ENCODE measurements around the gene ALDH3B2. TPM values are rescaled to one million over a fixed set of nuclear protein-coding genes. Genes with fewer than 3 reads are reported as not detected.

Gene ALDH3B2
- total RNA-seq, 4 donors from 2014 or later = 1.2 TPM; not detected in 3

DNA sequence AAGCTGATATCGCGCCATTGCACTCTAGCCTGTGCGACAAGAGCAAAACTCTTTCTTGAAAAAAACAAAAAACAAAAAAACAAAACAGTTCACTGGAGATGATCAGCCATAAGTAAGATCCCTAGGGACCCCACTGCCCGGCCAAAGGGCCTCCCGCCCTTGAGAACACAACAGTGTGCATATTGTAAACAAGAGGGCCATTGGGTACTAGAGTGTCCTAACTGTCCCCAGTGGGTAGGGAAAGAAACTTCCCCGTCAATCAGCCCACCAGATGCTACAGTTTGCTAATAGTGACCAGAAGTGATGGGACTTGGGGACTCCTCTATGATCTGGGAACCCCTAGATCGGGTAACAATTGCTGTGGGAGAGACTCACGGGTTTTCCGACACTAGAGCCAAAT is 20.2 kb downstream of the ALDH3B2 start:
- Histone ChIP-seq H3K27me3 (no peaks in the 10 kb centered on the region), H3K4me3 (no peak overlapping the region), H3K27ac (no peak overlapping the region), H3K4me1 (no peaks in the 10 kb centered on the region), H3K36me3 (no peaks in the 10 kb centered on the region), H3K9me3 (no peaks in the 10 kb centered on the region)
- TF ChIP-seq, protein P1, sequence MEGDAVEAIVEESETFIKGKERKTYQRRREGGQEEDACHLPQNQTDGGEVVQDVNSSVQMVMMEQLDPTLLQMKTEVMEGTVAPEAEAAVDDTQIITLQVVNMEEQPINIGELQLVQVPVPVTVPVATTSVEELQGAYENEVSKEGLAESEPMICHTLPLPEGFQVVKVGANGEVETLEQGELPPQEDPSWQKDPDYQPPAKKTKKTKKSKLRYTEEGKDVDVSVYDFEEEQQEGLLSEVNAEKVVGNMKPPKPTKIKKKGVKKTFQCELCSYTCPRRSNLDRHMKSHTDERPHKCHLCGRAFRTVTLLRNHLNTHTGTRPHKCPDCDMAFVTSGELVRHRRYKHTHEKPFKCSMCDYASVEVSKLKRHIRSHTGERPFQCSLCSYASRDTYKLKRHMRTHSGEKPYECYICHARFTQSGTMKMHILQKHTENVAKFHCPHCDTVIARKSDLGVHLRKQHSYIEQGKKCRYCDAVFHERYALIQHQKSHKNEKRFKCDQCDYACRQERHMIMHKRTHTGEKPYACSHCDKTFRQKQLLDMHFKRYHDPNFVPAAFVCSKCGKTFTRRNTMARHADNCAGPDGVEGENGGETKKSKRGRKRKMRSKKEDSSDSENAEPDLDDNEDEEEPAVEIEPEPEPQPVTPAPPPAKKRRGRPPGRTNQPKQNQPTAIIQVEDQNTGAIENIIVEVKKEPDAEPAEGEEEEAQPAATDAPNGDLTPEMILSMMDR (IDR thresholded peaks at IDR 0.05) = no peak
- TF ChIP-seq POLR2A (IDR thresholded peaks at IDR 0.05) = no peak
- intact Hi-C loops (cut with DNase I; ENCODE audit: low total_unique reads) = no loop called here
- DNase-seq = no peak

DNA sequence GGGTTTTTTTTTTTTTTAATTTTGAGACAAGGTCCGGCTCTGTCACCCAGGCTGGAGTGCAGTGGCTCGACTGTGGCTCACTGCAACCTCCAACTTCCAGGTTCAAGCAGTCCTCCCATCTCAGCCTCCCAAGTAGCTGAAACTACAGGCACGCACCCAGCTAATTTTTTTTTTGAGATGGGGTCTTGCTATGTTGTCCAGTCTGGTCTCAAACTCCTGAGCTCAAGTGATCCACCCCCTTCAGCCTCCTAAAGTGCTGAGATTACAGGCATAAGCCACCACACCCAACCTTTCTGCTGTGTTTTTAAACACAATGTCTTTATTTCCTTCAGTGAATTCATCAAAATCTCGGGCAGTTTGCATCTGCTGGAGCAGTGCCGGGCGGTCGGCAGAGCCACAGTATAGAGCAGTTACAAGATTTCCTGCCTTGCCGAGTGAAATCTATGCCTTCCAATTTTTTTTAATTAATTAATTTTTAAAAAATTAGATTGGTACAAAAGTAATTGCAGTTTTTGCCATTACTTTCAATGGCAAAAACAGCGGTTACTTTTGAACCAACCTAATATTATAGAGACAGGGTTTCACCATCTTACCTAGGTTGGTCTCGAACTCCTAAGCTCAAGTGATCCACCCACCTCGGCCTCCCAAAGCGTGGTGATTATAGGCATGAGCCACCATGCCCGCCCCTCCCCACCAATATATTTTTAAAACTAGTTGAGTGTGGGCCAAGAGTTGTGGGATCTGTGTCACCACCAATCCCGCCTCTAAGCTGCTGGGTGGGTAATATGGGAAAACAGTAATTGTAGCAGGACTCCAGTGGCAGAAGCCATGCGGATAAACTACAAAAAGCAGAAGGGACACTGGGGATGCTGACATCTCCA is 21.2 kb downstream of the ALDH3B2 start:
- H3K9me3 ChIP-seq = no peaks in the 10 kb centered on the region
- H3K36me3 ChIP-seq = no peaks in the 10 kb centered on the region
- no peak for DNase-seq
- TF ChIP-seq, protein P1 (IDR thresholded peaks at IDR 0.05) = no peak
- no peak for TF ChIP-seq POLR2A (IDR thresholded peaks at IDR 0.05)
- H3K27me3 ChIP-seq = no peaks in the 10 kb centered on the region
- no peaks in the 10 kb centered on the region for H3K4me1 ChIP-seq
- H3K4me3 ChIP-seq = no peak overlapping the region
- intact Hi-C loops (cut with DNase I; ENCODE audit: low total_unique reads) = no loop called here
- H3K27ac ChIP-seq = no peak overlapping the region

DNA sequence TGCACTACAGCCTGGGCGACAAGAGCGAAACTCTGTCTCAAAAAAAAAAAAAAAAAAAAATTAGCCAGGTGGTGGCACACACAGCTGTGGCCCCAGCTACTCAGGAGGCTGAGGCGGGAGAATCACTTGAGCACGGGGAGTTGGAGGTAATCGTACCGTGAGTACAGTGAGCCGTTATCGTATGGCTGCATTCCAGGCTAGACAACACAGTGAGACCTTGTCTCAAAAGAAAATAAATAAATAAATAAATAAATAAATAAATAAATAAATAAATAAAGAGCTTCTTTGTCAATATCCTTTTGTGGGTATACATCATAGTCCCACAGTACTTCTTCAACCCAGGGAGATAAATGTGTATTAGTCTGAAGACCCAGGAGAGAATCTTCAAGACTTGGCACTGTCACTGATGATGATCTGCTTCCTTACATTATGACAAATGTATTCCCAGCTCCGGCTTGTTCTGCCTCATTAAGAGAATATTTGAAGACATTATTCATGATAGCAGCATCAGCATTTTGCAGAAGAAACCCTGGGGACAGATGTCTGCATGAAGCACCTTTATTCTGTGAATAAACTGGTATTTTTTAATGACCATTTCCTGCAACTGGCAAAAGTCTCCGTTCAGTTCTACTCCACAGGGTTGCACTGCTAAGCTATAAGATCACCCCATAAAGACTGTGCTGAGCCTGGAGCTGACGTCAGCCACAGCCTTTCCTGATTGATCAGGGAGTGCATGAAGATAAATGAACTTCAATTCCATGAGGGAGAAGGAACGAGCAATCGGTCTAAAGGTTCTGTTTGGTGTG is 22.2 kb downstream of the ALDH3B2 start:
- Histone ChIP-seq H3K36me3 (no peaks in the 10 kb centered on the region), H3K4me1 (no peaks in the 10 kb centered on the region), H3K9me3 (no peaks in the 10 kb centered on the region), H3K4me3 (no peak overlapping the region), H3K27ac (no peak overlapping the region), H3K27me3 (no peaks in the 10 kb centered on the region)
- TF ChIP-seq POLR2A (IDR thresholded peaks at IDR 0.05) = no peak
- TF ChIP-seq, protein P1 (IDR thresholded peaks at IDR 0.05) = no peak
- DNase-seq = no peak
- intact Hi-C loops (cut with DNase I; ENCODE audit: low total_unique reads) = no loop called here

DNA sequence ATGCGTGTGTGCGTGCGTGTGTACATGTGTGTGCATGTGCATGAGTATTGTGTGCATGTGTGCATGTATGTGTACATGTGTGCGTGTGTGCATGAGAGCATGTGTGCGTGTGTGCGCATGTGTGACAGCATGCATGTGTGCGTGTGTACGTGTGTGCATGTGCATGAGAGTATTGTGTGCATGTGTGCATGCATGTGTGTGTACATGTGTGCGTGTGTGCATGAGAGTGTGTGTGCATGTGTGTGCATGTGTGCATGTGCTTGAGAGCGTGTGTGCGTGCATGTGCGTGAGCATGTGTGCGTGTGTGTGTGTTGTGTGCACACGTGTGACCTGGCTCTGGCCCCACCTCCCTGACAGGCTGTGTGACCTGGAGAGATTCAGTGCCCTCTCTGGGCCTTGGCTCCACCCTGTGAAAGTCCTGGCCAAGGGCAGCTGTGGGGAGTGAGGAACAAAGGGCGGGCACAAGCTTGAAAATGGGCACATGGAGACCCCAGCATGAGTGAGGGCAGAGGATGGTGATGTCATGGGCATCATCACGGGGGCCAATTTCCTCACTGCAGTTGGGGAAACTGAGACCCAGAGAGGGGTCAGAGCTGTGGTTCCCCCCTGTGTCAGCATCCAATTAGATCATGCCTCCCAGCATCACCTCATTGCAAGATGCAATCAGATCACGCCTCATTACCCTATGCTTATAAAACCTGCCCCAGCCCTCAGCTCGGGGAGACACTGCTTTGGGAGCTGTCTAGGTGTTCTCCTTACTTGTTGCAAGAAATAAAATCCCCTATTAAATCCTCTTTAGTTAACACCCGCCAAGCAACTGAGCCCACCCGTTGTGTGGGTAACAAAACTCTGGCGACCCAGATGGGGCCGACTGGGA is 24.6 kb downstream of the ALDH3B2 start:
- H3K4me3 ChIP-seq = peak overlapping the region in 1 of 2 donors; percentile 21

More for the DNA sequence above, 24.6 kb downstream of the ALDH3B2 start:
- TF ChIP-seq POLR2A (IDR thresholded peaks at IDR 0.05) = no peak
- TF ChIP-seq, protein P1 (IDR thresholded peaks at IDR 0.05) = no peak
- no peak for DNase-seq
- Histone ChIP-seq H3K4me1 (no peaks in the 10 kb centered on the region), H3K27me3 (peaks cover 0 to 3% of the 10 kb centered on the region in 2 donors), H3K9me3 (no peaks in the 10 kb centered on the region), H3K27ac (no peak overlapping the region), H3K36me3 (no peaks in the 10 kb centered on the region)
- intact Hi-C loops (cut with DNase I; ENCODE audit: low total_unique reads) = no loop called here

Measured in uterus (tissue), 4 donors.